Astrocyte (in vitro differentiated cells and primary cell): ENCODE measurements around the gene PBX1.

ENCODE experiments used
- EZH2 ChIP-seq: IDR thresholded peaks from 2 replicates; pipeline ENCODE4 v1.6.1; 2012; ENCODE audit warnings: mild to moderate bottlenecking, low read length, inconsistent platforms; ENCODE audit not compliant: insufficient read depth
- TF ChIP-seq, protein P1 (sequence below): IDR thresholded peaks from 2 replicates; pipeline ENCODE4 v1.5.1; 2011; ENCODE audit warnings: low read depth, mild to moderate bottlenecking, inconsistent platforms, low read length, moderate library complexity; ENCODE audit not compliant: insufficient read depth

- TF ChIP-seq, protein P1, sequence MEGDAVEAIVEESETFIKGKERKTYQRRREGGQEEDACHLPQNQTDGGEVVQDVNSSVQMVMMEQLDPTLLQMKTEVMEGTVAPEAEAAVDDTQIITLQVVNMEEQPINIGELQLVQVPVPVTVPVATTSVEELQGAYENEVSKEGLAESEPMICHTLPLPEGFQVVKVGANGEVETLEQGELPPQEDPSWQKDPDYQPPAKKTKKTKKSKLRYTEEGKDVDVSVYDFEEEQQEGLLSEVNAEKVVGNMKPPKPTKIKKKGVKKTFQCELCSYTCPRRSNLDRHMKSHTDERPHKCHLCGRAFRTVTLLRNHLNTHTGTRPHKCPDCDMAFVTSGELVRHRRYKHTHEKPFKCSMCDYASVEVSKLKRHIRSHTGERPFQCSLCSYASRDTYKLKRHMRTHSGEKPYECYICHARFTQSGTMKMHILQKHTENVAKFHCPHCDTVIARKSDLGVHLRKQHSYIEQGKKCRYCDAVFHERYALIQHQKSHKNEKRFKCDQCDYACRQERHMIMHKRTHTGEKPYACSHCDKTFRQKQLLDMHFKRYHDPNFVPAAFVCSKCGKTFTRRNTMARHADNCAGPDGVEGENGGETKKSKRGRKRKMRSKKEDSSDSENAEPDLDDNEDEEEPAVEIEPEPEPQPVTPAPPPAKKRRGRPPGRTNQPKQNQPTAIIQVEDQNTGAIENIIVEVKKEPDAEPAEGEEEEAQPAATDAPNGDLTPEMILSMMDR, result no peak
- TF ChIP-seq EZH2, result no peak
Measured at GRCh38 chr1:164803366-164803765, 244.4 kb downstream of the PBX1 start.
